ENCODE results near the gene PTPN18. TPM values are rescaled to one million over a fixed set of nuclear protein-coding genes. Genes with fewer than 3 reads are reported as not detected.

The PTPN18 gene
- total RNA-seq, 2 donors from 2014 or later, result 24.2 to 28.0 TPM

DNA sequence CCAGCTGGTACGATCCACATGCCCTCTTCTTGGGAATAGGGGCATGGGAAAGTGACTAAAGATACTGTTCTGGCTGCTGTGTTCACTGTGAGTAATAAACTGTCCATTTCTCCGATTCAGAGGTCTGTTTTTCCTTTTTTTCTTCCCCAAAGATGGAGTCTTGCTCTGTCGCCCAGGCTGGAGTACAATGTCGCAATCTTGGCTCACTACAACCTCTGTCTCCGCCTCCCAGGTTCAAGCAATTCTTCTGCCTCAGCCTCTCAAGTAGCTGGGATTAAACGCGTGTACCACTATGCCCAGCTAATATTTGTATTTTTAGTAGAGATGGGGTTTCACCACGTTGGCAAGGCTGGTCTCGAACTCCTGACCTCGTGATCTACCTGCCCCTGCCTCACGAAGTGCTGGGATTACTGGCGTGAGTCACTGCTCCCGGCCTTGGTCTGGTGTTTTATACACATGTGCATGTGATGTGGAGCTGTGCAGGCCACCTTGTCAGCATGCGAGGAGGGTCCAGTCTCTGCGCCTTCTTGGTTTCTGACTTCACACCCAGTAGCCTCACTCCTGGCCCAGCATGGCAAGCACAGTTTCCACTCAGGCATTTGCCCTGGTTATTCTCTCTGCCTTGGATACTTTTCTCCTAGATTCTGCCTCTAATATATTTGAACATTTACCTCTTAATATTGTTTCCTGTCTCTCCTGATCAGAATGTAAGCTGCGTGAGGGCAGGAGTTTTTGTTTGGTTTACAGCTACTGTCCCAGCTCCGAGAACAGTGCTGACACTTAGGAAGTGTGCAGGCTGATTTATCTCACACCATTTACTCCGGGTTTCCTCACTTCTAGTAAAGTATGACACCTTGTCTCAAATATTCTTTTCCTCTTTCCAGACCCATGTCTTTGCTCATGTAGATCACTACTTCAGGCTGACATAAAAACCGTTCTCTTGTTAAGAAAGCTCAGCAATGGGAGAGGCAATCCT is 19.7 kb downstream of the PTPN18 start:
- DNase-seq (no peak), ATAC-seq (no peak)
- intact Hi-C loops (cut with DNase I), result no loop called here

DNA sequence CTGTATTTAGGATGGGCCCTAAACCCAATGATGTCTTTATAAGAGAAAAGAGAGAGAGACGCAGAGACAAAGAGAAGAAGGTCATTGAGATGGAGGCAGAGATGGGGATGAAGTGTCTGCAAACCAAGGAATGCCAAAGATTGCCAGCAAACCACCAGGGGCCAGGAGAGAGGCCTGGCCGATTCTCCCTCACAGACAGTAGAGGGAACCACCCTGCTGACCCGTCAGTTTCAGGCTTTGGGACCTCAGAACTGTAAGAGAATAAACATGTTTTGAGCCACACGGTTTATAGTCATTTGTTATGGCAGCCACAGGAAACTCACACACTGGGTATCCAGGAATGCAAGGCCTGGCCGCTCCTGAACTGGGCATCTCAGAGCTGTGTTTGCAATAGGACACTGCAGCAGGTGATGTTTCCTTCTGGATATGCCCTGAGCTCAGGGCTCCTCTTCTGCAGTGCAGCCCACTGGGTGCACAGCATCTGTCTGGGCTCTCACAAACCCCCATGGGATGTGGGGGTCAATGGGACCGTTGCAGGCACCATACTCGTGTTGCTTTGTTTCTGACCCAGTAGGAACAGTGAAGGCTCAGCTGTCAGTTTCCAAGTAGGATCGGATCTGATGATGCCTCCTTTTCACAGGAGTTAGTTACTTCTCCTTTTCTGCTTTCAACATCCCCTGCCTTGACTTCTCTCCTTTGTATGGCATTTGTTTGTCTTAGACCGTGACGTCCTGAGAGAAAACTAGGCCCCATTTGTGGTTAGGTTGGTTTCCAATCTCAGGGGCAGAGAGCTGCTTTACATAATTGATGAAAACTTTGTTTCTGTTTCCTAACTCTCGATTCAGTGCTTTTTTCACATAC is 20.8 kb downstream of the PTPN18 start:
- no peak for DNase-seq
- intact Hi-C loops (cut with DNase I), result no loop called here
- no peak for ATAC-seq

DNA sequence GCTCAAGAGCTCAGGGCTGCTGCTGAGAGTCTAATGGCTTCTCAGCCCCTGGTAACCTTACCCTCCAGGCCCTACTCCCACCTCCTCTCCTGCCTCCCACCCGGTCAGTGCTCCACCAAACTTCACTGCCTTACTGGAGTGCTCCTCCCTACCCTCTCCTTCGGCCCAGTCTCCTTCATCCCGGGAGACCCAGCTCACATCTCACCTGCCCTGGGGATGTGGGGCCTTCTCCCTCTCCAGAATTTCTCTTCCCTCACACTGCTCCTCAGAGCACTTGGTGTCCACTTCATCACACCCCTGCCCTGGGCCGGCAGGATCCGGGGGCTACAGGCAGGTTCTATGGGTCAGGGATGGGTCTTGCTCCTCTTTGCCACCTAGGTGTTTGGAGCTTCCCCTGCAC is 21.6 kb downstream of the PTPN18 start:
- DNase-seq (no peak), ATAC-seq (no peak)
- intact Hi-C loops (cut with DNase I), result no loop called here

DNA sequence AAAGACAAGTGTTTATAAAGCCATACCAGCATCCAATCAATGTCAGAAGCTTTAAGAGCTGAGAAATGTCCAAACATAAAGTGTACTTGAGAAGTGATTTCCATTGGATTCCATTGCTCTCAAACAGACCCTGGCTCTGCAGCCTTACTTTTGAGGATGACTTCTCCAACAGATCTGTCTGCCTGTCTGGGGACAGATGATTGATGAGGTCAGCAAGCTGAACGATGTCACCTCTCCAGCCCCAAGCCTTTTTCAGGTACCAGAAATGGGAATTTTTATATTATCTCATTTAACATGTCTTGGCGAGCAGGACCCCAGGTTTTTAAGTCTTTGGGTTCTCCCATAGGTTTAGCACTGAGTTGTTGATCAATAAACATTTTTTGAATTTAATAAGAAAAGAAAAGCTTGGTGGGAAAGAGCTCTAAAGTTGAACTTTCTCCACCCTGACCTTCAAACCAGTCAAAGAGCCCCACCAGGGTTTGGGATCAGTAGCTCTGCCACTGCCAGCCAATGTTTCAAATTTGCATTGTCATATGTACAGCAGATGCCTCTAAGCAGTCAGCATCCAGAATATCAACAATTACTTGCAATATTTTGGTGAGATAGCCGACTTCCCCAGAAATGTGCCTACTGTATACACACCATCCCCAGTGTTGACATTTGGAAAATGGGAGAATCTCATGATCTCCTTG is 22.5 kb downstream of the PTPN18 start:
- ATAC-seq (no peak), DNase-seq (no peak)
- intact Hi-C loops (cut with DNase I), result no loop called here

DNA sequence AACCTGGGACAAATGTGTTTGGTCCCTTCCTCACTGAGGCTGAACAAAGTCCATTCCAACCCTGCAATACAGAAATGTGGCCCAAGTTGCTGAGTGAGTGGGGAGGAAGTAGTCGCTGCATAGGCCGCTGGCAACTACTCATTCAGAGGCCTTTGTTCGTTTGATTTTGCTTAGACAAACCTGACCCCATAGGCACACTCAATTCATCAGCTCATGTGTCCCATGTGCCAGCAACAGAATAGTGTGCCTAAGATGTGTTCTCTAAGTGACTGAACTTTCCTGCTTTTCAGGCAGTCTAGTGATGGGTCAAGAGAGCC is 23.0 kb downstream of the PTPN18 start:
- ATAC-seq, result no peak
- no peak for DNase-seq
- intact Hi-C loops (cut with DNase I), result no loop called here

DNA sequence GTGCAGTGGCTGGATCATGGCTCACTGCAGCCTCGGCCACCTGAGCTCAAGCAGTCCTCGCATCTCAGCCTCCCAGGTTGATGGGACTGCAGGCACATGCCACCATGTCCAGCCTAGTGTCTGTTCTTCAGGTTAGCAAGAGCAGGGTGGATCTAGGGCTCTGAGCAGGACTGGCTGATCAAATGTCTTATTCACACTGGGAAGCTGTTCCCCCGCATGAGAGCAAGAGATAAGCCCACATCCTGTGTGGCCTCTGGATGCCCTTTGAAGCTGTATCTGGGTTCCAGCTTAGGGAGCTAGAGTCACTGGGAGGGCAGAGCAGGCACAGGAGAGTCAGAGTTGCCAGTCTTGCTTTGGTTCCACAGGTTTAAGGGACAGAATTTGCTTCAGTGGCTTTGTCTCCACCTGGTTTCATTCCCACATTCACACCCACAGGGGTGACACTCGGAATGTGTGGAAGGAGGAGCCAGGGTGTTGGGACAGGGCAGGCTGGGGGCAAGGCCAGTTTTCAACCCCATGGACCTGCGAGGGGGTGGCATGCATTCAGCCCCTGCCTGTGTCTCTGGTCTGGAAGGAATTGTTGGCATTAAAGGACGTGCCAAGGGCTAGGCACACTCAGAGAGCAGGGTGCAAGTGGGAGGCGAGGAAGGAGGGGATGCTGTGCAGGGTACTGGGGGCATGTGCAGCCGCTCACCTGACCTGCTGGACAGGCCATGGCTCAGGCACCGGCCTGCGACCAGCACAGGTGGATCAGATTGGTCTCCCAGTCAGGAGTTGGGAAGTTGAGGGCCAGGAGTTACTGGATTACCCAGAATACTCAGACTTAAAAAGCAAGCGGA is 24.5 kb downstream of the PTPN18 start:
- intact Hi-C loops (cut with DNase I), result no loop called here
- ATAC-seq (peak in 1 of 2 donors; percentile 19), DNase-seq (no peak)

DNA sequence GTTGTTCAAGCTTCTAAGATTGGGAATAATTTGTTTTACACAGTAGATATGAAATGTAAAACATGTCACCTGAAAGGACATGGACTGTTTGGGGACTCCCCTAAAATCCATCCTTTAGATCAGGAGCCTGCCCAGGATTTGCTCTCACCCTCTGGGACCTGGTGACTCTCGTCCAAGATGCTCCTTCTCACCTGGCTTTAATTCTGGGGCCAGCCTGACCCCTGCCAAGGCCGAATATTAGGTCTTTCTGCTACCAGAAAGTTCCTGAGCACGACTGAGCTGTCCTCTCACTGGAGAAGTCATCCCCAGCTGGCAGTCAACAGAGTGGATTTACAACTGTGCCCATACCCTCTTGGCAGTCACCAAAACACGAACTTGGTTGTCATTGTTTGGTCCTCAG is 25.3 kb downstream of the PTPN18 start:
- intact Hi-C loops (cut with DNase I), result no loop called here
- DNase-seq, result no peak

DNA sequence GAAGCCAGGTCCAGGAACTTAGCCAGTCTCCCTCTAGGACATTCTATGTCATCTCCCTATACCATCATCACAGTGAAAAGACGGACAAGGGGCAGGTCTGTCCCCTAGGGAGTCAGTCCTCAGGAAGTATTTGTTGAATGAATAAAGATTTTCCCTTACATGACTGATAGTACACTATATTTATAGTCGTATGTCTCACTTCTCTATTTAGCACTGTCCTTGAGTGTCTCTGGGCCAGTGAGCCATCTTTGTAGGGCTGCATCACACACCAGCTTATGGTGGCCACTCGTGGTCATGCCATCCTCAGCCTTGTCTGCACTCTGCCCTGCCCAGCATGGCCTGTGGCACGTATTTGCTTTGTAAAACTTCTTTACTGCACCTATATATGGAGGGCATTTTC is 25.8 kb downstream of the PTPN18 start:
- ATAC-seq (no peak), DNase-seq (no peak)
- intact Hi-C loops (cut with DNase I), result no loop called here

More for the DNA sequence above, 25.3 kb downstream of the PTPN18 start:
- no peak for ATAC-seq

DNA sequence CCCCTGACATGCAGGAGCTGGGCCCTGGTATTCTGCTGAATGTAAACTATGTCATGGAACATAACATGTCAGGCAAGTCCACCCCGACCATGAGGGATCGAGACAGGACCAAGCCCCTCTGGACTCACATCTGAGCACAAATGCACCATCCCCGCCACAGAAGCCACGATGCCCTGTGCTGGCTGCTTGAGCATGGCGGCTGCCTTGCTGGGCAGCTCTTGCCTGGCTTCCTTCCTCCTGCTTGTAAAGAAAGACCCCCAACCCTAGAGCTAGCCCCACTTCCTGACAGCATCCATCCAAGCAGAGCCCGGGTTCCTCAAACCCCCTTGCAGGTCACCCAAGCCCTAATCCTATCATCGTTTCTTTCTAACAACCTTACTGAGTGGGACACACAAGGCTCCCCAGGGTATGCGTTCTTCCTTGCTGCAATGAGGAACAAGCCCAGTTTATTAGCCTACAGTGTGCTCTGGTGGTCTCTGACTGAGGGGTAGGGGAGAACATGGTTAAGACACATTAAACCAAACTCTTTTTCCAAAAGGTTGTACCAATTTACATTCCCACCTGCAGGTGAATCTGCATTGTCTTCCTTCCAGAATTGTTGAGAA is 26.6 kb downstream of the PTPN18 start:
- intact Hi-C loops (cut with DNase I), result no loop called here
- no peak for DNase-seq

DNA sequence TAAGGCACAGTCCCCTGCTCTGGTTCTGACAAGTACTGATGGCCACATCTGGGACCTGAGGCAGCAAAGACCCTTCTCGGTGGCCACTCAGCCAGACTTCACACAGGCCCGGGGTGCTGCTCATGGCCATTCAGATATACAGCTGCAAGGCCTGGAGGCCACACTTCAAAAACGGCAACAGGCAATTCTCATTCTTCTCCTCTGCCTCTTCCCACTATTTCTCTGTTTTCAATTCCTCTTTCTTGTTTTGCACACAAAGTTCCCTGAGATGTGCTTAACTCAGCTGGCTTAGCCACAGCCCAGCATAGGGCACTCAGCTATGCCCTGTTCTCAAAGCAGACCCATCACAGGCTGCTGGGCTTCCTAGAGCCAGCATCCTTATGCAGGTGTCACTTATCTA is 29.9 kb downstream of the PTPN18 start:
- no peak for DNase-seq
- intact Hi-C loops (cut with DNase I), result no loop called here
- peak; percentile 10 to 19 for ATAC-seq

More for the DNA sequence above, 26.6 kb downstream of the PTPN18 start:
- no peak for ATAC-seq

DNA sequence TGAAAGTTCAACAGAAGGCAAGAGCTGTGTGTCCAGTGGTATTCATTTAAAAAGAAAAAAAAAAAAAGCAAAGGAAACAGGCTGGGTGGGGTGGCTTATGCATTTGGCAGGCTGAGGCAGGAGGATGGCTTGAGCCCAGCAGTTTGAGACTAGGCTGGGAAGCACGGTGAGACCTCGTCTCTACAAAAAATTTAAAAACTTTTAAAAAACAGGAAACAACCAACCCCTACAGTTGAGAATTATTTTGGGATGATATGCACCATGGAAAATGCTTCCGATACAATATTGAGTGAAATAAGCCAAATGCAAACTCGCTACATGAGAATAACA is 31.2 kb downstream of the PTPN18 start:
- DNase-seq, result peak; percentile 65
- intact Hi-C loops (cut with DNase I), result no loop called here
- peak in 1 of 2 donors; percentile 28 for ATAC-seq

DNA sequence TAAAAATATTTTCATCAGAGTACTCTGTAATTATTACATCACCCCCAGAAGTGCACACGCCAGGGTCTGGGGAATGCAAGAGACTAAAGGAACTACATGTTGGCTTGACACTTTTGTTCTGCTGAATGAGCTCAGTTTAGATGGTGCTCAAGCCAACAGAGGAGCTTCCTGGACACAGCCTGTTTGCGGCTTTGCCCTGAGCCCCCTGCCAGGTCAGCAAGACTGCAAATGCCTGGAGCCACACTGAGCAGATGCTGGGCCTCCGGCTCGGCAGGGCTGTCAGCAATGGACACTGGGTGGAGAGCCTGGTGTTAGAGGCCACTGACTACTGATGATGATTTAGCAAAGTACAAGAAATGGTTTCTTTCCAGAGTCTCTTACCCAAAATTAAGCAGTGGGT is 31.9 kb downstream of the PTPN18 start:
- intact Hi-C loops (cut with DNase I), result no loop called here
- ATAC-seq, result peak in 1 of 2 donors; percentile 10
- no peak for DNase-seq

DNA sequence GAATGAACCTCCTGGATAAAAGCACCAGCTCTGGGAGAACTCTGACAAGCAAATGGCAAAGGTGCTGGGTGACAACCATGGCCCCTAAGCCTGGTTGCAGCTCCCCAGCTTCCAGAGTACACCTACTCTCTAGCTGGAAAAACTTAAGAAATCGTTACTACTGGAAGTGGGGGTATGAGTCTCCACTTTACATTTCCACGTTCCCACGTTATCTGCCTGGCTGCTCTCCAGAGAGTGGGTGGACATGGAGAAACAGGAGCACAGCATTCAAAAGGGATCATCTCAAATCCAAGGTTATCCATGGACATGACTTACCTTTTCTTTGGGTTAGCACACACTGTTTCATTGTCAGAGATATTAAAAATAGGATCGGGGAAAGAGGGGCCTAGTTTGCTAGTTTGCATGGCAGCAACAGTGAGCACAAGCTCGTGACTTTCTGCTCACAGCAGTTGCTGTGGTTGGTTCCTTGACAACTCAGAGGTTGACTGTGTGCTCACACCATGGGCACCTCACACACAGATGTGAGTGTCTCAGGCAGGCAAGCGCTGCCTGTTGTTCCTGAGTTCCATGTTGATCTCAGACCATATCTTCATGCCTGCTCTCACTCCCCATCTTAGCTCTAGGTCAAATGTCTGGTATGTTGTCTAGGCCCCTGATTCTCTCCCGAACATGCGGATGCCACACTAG is 32.5 kb downstream of the PTPN18 start:
- intact Hi-C loops (cut with DNase I), result no loop called here
- no peak for DNase-seq
- no peak for ATAC-seq

DNA sequence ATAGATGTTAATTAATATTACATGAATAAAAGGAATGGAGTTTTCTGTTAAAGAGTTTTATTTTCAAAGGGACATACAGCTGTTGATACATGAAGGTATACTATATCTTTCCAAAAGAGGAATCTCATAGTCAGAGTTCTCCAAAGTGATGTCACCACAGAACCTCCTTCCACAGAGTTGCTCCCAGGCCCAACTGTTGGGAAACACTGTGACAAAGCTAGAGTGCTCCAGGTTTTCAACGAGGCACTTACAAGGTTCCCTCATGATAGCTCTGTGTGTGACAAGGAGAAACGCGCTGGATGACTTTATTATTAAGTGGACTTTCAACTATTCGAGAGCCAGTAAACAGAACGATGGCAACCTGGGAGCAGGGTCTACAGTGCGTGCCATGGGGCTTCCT is 33.5 kb downstream of the PTPN18 start:
- no peak for DNase-seq

DNA sequence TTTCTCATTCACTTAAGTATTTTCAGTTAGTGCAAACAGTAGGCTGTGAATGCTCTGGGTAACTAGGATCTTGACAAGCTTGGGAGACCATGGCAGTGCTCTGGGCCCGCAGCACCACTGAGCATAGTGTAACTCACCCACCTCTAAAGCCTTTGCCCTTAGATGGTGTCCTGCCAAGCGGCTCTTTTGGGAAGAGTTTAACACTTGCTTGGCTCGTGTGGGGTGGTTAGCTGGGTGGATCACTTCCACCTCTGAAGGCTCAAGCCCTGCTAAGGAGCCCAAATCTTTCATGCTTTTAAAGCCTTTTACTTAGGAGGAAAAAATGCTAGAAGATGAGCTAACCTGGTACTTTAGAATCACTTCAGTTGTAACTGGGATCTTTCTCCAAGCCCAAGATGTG is 33.9 kb downstream of the PTPN18 start:
- no peak for ATAC-seq
- DNase-seq, result no peak
- intact Hi-C loops (cut with DNase I), result no loop called here

More for the DNA sequence above, 33.5 kb downstream of the PTPN18 start:
- intact Hi-C loops (cut with DNase I), result no loop called here
- no peak for ATAC-seq

DNA sequence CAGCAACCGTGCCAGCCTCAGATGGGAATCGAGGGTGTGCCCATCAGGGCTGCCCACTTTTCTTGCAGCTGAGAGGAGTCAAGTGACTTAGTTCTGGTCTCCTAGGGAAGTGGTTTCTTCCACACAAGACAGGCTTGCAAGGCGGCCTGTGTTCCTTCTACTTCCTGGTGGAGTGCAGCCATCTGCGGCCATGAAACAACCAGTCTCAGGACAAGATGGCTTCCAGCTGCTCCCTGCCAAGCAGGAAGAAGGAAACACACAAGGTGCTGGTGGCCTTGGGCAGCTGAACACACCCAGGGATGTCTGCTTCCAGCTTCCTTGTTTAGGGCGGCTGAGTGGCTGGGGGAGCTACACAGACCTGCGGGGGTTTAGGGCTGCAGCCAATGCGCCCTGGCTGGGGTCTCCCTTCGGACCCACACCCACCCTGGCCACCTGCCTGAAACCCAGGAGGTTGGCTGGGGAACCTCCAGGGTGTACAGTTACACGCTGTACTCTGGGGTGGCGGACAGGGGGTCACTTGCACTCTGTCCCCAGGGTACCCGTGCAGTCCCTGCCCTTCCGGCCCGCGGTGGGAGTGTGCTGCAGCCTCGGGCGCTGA is 34.7 kb downstream of the PTPN18 start:
- ATAC-seq (peak; percentile 9 to 10), DNase-seq (no peak)
- intact Hi-C loops (cut with DNase I), result no loop called here

DNA sequence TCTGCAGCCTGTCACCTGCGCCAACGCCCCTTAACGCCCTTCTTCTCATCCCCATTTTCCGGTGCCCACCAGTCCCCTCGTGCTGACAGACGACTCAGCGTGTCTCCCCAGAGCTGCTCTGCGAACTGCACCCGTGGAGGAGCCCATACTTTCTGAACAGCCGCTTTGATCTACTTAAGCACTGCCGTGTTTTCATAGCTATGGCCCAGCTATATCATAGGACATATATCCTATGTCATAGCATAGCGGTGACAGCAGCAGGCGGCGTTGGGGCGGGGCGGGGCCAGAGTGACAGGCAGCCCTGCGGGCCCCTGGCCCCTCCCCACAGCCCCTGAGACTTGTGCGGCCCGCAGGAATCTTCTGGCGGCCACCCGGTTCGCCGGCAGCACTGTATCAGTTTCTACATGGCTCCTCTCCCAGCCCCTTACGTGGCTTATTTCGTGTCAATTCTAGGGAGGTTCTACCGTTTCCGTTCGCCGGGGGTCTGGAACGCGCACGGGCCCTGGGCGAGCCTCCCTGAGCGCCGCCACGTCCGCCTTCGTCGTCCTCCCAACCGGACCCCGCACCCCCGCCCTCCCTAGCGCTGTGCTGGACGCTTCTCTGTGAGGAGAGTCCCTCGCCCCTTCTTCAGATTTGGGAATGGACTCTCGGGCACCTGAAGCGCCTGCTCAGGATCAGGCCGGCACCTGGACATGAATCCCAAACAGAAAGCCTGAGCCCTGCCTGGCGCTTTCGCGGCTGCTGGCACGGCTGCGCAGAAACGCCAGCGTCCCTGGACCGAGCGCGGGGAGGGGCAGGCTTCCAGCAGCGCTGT is 35.4 kb downstream of the PTPN18 start:
- ATAC-seq (peak; percentile 89 to 92), DNase-seq (peak; percentile 86)
- intact Hi-C loops (cut with DNase I), result no loop called here

Measured in left cardiac atrium (tissue), 4 donors.